ENCODE results near the gene GNG12. TPM values are rescaled to one million over a fixed set of nuclear protein-coding genes. Genes with fewer than 3 reads are reported as not detected.
A peak's percentile ranks its signal among the peaks of the same experiment; 100 is the strongest.

Gene GNG12
- total and polyA plus RNA-seq, 7 donors = 41.9 to 116 (median 47.8) TPM

GRCh38 chr1:67674260-67675011 lies 158.8 kb downstream of the GNG12 start:
- intact Hi-C loops (cut with DNase I) = no loop called here
- peak; percentile 65 for DNase-seq

GRCh38 chr1:67673468-67674201 lies 159.6 kb downstream of the GNG12 start:
- H3K27ac ChIP-seq = no peak overlapping the region
- H3K4me3 ChIP-seq = no peak overlapping the region
- peaks cover 0 to 10% (median 2%) of the 10 kb centered on the region in 4 donors for H3K4me1 ChIP-seq
- DNase-seq = no peak
- no peaks in the 10 kb centered on the region for H3K9me3 ChIP-seq
- intact Hi-C loops (cut with DNase I) = no loop called here
- H3K36me3 ChIP-seq = no peaks in the 10 kb centered on the region
- TF ChIP-seq POLR2A (IDR thresholded peaks at IDR 0.05) = no peak
- no peak for TF ChIP-seq EP300 (IDR thresholded peaks at IDR 0.05)
- TF ChIP-seq CTCF (IDR thresholded peaks at IDR 0.05) = no peak
- TF ChIP-seq POLR2AphosphoS5 (IDR thresholded peaks at IDR 0.05) = no peak
- no peaks in the 10 kb centered on the region for H3K27me3 ChIP-seq
- WGBS, 2 donors = 78 to 84% methylated on average over 1 of the region's 1 CpG

More at GRCh38 chr1:67674260-67675011, 158.8 kb downstream of the GNG12 start:
- no peaks in the 10 kb centered on the region for H3K9me3 ChIP-seq
- no peaks in the 10 kb centered on the region for H3K27me3 ChIP-seq
- WGBS, 2 donors = 19 to 29% methylated on average over 4 of the region's 4 CpGs
- no peak for TF ChIP-seq POLR2A (IDR thresholded peaks at IDR 0.05)
- no peak for TF ChIP-seq EP300 (IDR thresholded peaks at IDR 0.05)
- TF ChIP-seq POLR2AphosphoS5 (IDR thresholded peaks at IDR 0.05) = no peak
- no peak for TF ChIP-seq CTCF (IDR thresholded peaks at IDR 0.05)
- H3K27ac ChIP-seq = peak overlapping the region in 2 of 4 donors; percentile 22
- H3K4me1 ChIP-seq = peaks cover 0 to 10% (median 2%) of the 10 kb centered on the region in 4 donors
- no peak overlapping the region for H3K4me3 ChIP-seq
- H3K36me3 ChIP-seq = no peaks in the 10 kb centered on the region

GRCh38 chr1:67672260-67672803 lies 160.9 kb downstream of the GNG12 start:
- Histone ChIP-seq H3K9me3 (no peaks in the 10 kb centered on the region), H3K36me3 (no peaks in the 10 kb centered on the region), H3K27ac (no peak overlapping the region), H3K4me1 (peaks cover 0 to 10% (median 4%) of the 10 kb centered on the region in 4 donors), H3K4me3 (no peak overlapping the region), H3K27me3 (no peaks in the 10 kb centered on the region)
- TF ChIP-seq EP300 (IDR thresholded peaks at IDR 0.05) (no peak), POLR2AphosphoS5 (IDR thresholded peaks at IDR 0.05) (no peak), CTCF (IDR thresholded peaks at IDR 0.05) (no peak), POLR2A (IDR thresholded peaks at IDR 0.05) (no peak)
- no peak for DNase-seq
- intact Hi-C loops (cut with DNase I) = no loop called here
- WGBS, 2 donors = 97 to 98% methylated on average over 1 of the region's 1 CpG

- WGBS, 2 donors = 8 to 51% methylated on average over 1 of the region's 1 CpG
- TF ChIP-seq EP300 (IDR thresholded peaks at IDR 0.05) (peak in 1 of 4 donors; percentile 85), POLR2AphosphoS5 (IDR thresholded peaks at IDR 0.05) (peak in 2 of 4 donors; percentile 38 to 64), POLR2A (IDR thresholded peaks at IDR 0.05) (no peak), CTCF (IDR thresholded peaks at IDR 0.05) (no peak)
- H3K36me3 ChIP-seq = no peaks in the 10 kb centered on the region
- DNase-seq = no peak
- no peak overlapping the region for H3K4me3 ChIP-seq
- no peak overlapping the region for H3K27ac ChIP-seq
- no peaks in the 10 kb centered on the region for H3K9me3 ChIP-seq
- H3K4me1 ChIP-seq = peaks cover 0 to 7% (median 2%) of the 10 kb centered on the region in 4 donors
- intact Hi-C loops (cut with DNase I) = no loop called here
- H3K27me3 ChIP-seq = no peaks in the 10 kb centered on the region
Observed at GRCh38 chr1:67668660-67669059, 164.6 kb downstream of the GNG12 start.
